ENCODE measurements around the gene FYN. TPM values are rescaled to one million over a fixed set of nuclear protein-coding genes. Genes with fewer than 3 reads are reported as not detected.
A peak's percentile ranks its signal among the peaks of the same experiment; 100 is the strongest.

FYN gene
- total RNA-seq, 1 experiment from 2014 or later, result 51.5 TPM

DNA sequence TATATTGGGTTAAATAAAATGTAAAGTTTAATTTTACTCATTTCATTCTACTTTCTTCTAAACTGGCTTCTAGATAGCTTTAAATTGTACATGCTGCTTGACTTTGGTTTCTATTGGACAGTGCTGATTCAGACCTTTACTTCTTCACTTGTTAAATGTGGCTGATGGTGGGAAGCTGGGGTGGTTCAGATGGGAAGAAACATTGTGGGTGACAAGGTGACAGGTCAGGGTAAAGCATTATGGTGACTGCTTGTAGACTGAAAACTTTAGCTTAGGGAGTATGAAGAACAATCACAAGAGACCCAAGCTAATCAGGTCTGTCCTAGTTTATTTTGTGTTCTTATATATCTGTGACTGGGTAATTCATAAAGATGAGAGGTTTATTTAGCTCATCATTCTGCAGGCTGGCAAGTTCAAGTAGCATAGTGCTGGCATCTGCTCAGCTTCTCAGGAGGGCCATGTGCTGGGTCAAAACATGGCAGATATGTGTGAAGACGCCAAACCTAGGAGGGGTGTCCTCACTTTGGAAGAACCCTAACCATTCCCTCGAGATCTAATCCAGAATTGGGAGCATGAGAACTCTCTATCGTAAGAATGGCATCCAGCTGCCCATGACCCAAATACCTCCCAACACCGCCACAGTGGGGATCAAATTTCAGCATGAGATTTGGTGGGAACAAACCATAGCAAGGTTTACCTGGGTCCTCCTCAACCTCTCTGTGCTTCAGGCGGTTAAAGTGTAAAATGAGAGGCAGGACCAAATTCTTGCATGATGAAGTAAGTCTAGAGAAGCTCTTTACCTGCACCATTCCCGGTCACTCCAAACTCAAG lies 102.8 kb downstream of the FYN start:
- DNase-seq (ENCODE audit: low read depth), result no peak

DNA sequence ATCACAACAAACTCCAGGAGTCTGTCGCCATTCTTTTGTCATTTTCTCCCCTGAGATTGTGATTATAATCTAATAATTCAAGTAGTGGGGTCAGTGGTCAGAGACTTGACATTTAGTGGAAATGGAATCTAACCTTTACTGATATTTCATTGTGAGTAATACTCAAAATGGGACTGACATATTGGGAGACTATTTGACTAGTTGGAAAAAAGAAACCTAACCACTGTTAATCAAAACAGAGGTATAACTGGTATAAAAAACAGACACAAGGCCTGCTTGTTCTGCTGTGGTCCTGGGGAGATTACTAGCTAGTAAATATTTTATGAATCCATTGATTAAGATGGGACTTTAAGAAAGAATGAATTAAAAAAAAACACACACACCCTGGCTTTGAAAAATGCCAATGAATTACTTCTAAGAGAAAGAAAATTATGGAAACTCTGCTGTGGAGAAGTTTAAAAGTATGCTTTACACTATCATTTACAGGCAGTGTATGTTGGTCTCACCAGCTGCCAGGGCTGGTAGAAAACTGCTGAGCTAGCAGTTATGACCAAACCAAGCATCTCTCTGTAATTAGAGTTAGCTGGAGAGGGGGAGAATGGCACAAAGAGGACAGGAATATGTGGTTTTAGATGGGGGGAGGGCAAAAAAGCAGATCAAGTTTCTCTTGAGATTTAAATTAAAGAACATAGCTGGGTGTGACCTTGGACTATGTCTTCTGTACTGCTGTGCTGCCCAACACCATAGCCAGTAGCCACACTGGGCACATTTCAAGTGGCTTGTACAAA lies 103.7 kb downstream of the FYN start:
- peak; percentile 25 for DNase-seq (ENCODE audit: low read depth)

- no peak for DNase-seq (ENCODE audit: low read depth)
Observed at GRCh38 chr6:111768431-111768770, 104.9 kb downstream of the FYN start.

DNA sequence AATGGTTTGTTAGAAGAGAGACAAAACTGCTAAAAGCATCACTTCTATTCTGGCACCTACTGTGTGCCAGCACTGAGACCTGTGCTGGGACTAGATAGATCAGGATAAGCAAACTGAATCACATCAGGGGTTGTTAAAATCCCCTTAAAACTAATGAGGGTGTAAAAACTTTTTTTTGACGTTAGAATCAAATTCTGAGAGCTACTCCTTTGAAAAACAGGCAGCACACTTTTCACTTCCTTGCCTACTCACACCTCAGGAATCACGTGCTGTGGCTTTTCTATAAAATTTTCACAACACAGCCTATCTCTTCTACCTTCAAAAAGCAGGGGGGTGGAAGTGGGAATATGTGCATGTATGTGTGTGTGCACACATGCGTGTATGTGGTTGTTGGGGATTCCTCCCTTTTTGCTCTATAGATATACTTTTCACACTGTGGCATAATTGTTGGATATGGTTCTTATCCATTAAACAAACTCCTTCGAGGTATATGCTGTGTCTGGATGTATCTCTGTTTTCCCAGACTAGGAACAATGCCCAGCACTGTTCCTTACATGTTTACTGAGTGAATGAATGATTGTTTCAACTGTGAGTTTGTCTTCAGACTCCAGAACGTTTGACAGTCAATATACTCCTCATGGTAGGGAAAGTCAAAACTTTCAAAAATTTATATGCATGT lies 105.4 kb downstream of the FYN start:
- DNase-seq (ENCODE audit: low read depth), result no peak

- DNase-seq (ENCODE audit: low read depth), result peak; percentile 56
Observed at GRCh38 chr6:111766201-111766857, 106.9 kb downstream of the FYN start.

DNA sequence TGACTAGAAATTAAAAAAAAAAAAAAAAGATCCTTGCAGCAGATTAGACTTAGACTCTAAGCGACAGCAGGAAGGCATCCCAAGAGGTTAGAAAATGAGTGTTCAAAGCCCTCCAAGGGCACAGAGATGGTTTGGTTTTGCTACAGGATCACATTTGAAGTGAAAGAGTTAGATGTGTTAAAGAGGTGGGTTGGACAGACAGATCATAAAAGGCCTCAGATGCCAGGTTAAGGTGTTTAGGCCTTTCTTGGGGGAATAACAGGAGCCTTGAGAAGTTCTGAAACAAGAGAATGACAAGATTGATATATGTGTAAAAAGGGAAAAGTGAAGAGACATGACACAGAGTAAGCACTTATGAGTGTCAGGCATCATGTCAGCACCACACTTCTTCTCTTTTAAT lies 107.5 kb downstream of the FYN start:
- no peak for DNase-seq (ENCODE audit: low read depth)

GRCh38 chr6:111764238-111765175 lies 108.7 kb downstream of the FYN start:
- DNase-seq (ENCODE audit: low read depth), result no peak

- no peak for DNase-seq (ENCODE audit: low read depth)
Observed at GRCh38 chr6:111763381-111763780, 109.9 kb downstream of the FYN start.

DNA sequence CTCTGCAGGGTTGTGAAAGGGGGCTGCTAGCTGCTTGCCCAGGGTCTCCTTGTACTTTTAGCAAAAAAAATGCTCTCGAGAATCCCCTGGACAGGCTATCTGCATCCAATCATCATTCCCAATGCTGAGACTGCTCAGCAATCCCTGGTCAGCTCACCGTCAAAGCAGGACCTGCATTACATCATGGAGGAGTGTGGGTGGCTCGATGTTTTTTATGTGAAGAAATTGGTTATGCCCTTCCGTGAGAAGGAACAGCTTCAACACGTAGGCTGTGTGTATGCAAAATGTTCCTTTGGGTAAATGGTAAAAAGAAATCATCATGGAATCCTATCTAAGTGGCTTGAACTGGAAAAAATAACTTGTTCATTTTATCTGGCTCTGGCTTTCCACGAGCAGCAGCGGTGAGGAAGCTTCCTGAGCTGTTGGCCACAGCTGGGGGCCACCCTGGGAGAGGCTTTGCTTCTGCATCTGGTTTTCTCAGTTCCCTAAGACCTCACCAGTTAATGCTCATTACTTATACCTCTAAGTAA lies 111.4 kb downstream of the FYN start:
- DNase-seq (ENCODE audit: low read depth), result no peak

GRCh38 chr6:111761212-111761611 lies 112.0 kb downstream of the FYN start:
- DNase-seq (ENCODE audit: low read depth), result no peak

DNA sequence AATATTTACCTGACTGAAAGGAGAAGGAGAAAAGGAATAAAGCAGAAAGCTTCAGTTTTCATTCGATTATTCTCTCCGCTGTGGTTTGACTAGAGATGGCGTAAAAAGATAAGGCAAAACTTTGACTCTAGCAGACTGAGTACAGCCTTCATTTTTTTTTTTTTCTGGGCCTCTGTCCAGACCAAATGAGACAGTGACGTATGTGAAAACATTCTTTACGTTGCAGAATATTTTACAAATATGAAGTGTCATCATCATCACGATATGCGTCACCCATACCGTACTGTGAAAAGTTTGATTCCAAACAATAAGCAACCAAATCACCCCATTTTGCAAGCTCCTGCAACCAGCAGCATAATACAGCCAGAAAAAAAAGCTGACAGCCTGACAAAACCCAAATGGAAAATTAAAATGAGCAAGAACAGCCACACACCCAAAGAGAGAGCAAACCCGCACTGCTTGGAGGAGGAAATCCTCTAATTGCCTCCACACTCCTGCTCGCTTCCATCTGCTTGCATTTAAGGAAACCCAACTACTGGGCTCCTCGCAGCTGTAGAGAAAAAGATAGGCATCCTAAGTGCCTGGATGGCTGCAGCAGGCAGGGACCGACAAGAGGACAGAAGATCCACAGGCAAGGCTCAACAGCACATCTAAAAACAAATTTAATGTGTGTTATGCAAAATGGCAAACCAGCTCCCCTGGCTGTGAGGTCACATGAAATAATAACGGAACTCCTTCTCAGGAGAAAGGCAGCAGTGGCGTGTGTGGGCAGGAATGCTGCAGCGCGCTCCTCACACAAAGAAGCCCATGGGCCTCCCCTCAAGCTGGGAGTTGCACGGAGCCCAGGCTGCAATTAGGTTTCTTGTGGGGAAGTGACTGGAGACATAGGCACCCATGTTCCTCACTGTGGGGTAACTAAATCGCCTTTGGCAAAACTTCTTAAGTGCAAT lies 113.1 kb downstream of the FYN start:
- DNase-seq (ENCODE audit: low read depth), result no peak

GRCh38 chr6:111759331-111759835 lies 113.9 kb downstream of the FYN start:
- no peak for DNase-seq (ENCODE audit: low read depth)

DNA sequence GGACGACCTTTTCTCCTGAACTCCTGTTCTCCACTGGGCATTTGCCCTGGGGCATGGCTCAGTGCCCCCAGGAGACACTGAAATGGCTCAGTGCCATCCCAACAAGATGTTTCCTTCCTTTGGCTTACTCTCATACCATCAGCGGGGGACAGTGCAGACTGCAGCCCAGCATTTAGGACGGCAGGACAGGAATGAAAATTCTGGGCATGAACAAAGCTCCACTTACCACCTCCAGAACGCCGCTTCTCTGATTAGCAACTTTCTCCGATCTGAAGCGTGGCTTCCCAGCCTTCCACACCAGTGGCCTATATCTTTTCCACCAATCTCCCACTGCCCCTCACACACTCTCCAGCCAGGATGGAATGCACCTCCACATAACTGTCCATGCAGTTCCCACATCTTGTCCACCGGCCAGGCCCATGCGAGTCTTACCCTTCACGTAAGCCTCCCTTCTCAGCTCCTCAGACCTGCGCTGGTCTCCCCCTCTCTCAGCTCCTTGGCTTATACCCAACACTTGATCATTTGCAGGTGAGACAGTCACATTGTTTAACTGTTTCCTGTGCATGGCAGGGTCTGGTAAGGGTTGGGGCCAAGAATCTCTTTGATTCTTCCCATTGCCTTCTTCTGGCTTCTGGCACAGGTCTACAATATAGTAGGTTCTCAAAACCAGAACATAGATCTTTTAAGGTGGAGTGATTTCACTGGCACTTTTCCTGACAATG lies 114.5 kb downstream of the FYN start:
- no peak for DNase-seq (ENCODE audit: low read depth)

- DNase-seq (ENCODE audit: low read depth), result peak; percentile 66
Observed at GRCh38 chr6:111757342-111757741, 115.9 kb downstream of the FYN start.

- no peak for DNase-seq (ENCODE audit: low read depth)
Observed at GRCh38 chr6:111754423-111754822, 118.8 kb downstream of the FYN start.

GRCh38 chr6:111753573-111753972 lies 119.7 kb downstream of the FYN start:
- no peak for DNase-seq (ENCODE audit: low read depth)

DNA sequence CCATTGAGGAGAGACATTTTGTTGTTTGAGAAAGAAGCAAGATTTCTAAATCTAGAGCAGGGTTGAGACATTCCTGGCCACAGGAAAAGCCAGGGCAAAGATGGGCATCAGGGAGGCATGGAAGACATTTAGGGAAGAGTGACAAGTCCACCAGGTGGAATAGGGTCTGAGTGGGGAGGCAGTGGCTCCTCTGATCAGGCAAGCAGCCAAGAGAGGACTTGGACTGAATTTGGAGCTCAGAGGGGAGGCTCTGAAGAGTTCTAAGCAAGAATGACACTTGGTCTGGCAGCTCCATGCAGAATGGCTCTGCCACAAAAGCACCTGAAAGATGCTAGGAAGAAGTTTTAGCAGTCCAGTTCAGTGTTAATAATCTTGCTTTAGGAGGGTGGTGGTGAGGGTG lies 120.8 kb downstream of the FYN start:
- no peak for DNase-seq (ENCODE audit: low read depth)

Measured in RPMI7951 (cell line).